Kidney tubule cell (primary cell): ENCODE data around the gene DGKQ.
"Not testable (repeated sequence)": the region's sequence is repeated elsewhere in the genome, so short reads cannot be mapped to it uniquely, and the experiment has no call there.

Source experiments
- DNase-seq: peaks from one replicate; pipeline ENCODE4 v3.0.0-alpha.2; 2018; ENCODE audit warnings: low spot score

DGKQ gene

GRCh38 chr4:948101-948935 is 25.1 kb downstream of the DGKQ start:
- no peak for DNase-seq

GRCh38 chr4:947491-947971 is 25.8 kb downstream of the DGKQ start:
- DNase-seq, result no peak

- DNase-seq, result no peak
Observed at GRCh38 chr4:946517-947471, 26.6 kb downstream of the DGKQ start.

GRCh38 chr4:946103-946450 is 27.3 kb downstream of the DGKQ start:
- DNase-seq, result no peak

GRCh38 chr4:945274-946102 is 27.9 kb downstream of the DGKQ start:
- no peak for DNase-seq

GRCh38 chr4:939508-939907 is 33.9 kb downstream of the DGKQ start:
- DNase-seq, result not testable (repeated sequence)

GRCh38 chr4:932713-933070 is 40.7 kb downstream of the DGKQ start:
- no peak for DNase-seq

GRCh38 chr4:931960-932712 is 41.2 kb downstream of the DGKQ start, which contains the start of the genes GAK and TMEM175:
Gene GAK, minus strand, starts transcription at chr4:932316. Its CDS starts 129 bp downstream, at chr4:932187.
Gene TMEM175, plus strand, starts transcription at chr4:932460. Its CDS starts 15,280 bp downstream, at chr4:947740.
- DNase-seq, result peak; percentile 96

GRCh38 chr4:931194-931959 is 42.0 kb downstream of the DGKQ start:
- peak; percentile 70 for DNase-seq

GRCh38 chr4:930827-931193 is 42.6 kb downstream of the DGKQ start:
- DNase-seq, result no peak

- peak; percentile 6 for DNase-seq
Observed at GRCh38 chr4:930028-930551, 43.3 kb downstream of the DGKQ start.

- no peak for DNase-seq
Observed at GRCh38 chr4:929096-929765, 44.1 kb downstream of the DGKQ start.

- not testable (repeated sequence) for DNase-seq
Observed at GRCh38 chr4:927566-927965, 45.8 kb downstream of the DGKQ start.

GRCh38 chr4:926538-926937 is 46.8 kb downstream of the DGKQ start:
- DNase-seq, result no peak

GRCh38 chr4:925771-926500 is 47.4 kb downstream of the DGKQ start:
- DNase-seq, result no peak

GRCh38 chr4:925171-925570 is 48.2 kb downstream of the DGKQ start:
- no peak for DNase-seq

GRCh38 chr4:924107-925096 is 49.0 kb downstream of the DGKQ start:
- peak; percentile 78 for DNase-seq
